Thyroid gland (tissue), 4 donors: ENCODE data around the gene NDC1.

ENCODE experiments used
- POLR2A ChIP-seq, 2 donors: fragments of 450-650 bp; IDR thresholded peaks; one replicate each; pipeline ENCODE4 v1.6.1; 2017; ENCODE audit warnings: antibody characterized with exemption in 2 of 2, mild to moderate bottlenecking in 2 of 2, moderate library complexity in 1 of 2
- TF ChIP-seq, protein P1 (sequence below), 6 experiments: fragments of 200-600 bp in 3 of 6; fragments of 450-650 bp in 3 of 6; sonication (generic) in 3 of 6; IDR thresholded peaks; one replicate each; pipeline ENCODE4 v1.5.1; 2016 to 2019; ENCODE audit warnings: antibody characterized with exemption in 6 of 6, mild to moderate bottlenecking in 2 of 6, inconsistent platforms in 1 of 6, moderate library complexity in 1 of 6

- TF ChIP-seq, protein P1, sequence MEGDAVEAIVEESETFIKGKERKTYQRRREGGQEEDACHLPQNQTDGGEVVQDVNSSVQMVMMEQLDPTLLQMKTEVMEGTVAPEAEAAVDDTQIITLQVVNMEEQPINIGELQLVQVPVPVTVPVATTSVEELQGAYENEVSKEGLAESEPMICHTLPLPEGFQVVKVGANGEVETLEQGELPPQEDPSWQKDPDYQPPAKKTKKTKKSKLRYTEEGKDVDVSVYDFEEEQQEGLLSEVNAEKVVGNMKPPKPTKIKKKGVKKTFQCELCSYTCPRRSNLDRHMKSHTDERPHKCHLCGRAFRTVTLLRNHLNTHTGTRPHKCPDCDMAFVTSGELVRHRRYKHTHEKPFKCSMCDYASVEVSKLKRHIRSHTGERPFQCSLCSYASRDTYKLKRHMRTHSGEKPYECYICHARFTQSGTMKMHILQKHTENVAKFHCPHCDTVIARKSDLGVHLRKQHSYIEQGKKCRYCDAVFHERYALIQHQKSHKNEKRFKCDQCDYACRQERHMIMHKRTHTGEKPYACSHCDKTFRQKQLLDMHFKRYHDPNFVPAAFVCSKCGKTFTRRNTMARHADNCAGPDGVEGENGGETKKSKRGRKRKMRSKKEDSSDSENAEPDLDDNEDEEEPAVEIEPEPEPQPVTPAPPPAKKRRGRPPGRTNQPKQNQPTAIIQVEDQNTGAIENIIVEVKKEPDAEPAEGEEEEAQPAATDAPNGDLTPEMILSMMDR (IDR thresholded peaks at IDR 0.05): no peak
- TF ChIP-seq POLR2A (IDR thresholded peaks at IDR 0.05): no peak
Observed at GRCh38 chr1:53737648-53738204, 100.4 kb downstream of the NDC1 start.
